Measurements from ENCODE around the gene SCAF8. TPM values are rescaled to one million over a fixed set of nuclear protein-coding genes. Genes with fewer than 3 reads are reported as not detected.
A peak's percentile ranks its signal among the peaks of the same experiment; 100 is the strongest.

SCAF8 gene
- total and polyA plus RNA-seq, 2 experiments from 2014 or later: 18.9 to 42.0 TPM

- no peak for DNase-seq (ENCODE audit: low read depth in 1 of 2, low spot score in 1 of 2)
- peaks cover 3% of the 10 kb centered on the region for H3K4me1 ChIP-seq (ENCODE audit: low read depth)
- peaks cover 3% of the 10 kb centered on the region for H3K36me3 ChIP-seq
- no peak overlapping the region for H3K27ac ChIP-seq
- H3K27me3 ChIP-seq: no peaks in the 10 kb centered on the region
- no peak for TF ChIP-seq CTCF (IDR thresholded peaks at IDR 0.05; ENCODE audit: low read depth, low read length)
- no peaks in the 10 kb centered on the region for H3K9me3 ChIP-seq (ENCODE audit: low read depth)
- H3K4me3 ChIP-seq: no peak overlapping the region
These were observed 16.1 kb downstream of the SCAF8 start for GRCh38 chr6:154749341-154749740.

- DNase-seq (ENCODE audit: low read depth in 1 of 2, low spot score in 1 of 2): no peak
- Histone ChIP-seq H3K4me1 (ENCODE audit: low read depth) (no peaks in the 10 kb centered on the region), H3K27ac (no peak overlapping the region), H3K36me3 (no peaks in the 10 kb centered on the region), H3K9me3 (ENCODE audit: low read depth) (no peaks in the 10 kb centered on the region), H3K27me3 (no peaks in the 10 kb centered on the region), H3K4me3 (no peak overlapping the region)
- TF ChIP-seq CTCF (IDR thresholded peaks at IDR 0.05; ENCODE audit: low read depth, low read length): no peak
These were observed 18.0 kb downstream of the SCAF8 start for GRCh38 chr6:154751011-154751800.

GRCh38 chr6:154752022-154752421, 18.8 kb downstream of the SCAF8 start:
- H3K9me3 ChIP-seq (ENCODE audit: low read depth): no peaks in the 10 kb centered on the region
- no peak overlapping the region for H3K4me3 ChIP-seq
- no peak for DNase-seq (ENCODE audit: low read depth in 1 of 2, low spot score in 1 of 2)
- no peak overlapping the region for H3K27ac ChIP-seq
- no peaks in the 10 kb centered on the region for H3K4me1 ChIP-seq (ENCODE audit: low read depth)
- TF ChIP-seq CTCF (IDR thresholded peaks at IDR 0.05; ENCODE audit: low read depth, low read length): no peak
- H3K36me3 ChIP-seq: no peaks in the 10 kb centered on the region
- no peaks in the 10 kb centered on the region for H3K27me3 ChIP-seq

- no peaks in the 10 kb centered on the region for H3K36me3 ChIP-seq
- no peak for TF ChIP-seq CTCF (IDR thresholded peaks at IDR 0.05; ENCODE audit: low read depth, low read length)
- peak in 1 of 2 donors; percentile 22 for DNase-seq (ENCODE audit: low read depth in 1 of 2, low spot score in 1 of 2)
- H3K4me3 ChIP-seq: no peak overlapping the region
- peak overlapping the region; percentile 14 for H3K27ac ChIP-seq
- H3K9me3 ChIP-seq (ENCODE audit: low read depth): no peaks in the 10 kb centered on the region
- no peaks in the 10 kb centered on the region for H3K27me3 ChIP-seq
- H3K4me1 ChIP-seq (ENCODE audit: low read depth): no peaks in the 10 kb centered on the region
These were observed 20.9 kb downstream of the SCAF8 start for GRCh38 chr6:154754152-154754551.

- TF ChIP-seq CTCF (IDR thresholded peaks at IDR 0.05; ENCODE audit: low read depth, low read length): no peak
- H3K9me3 ChIP-seq (ENCODE audit: low read depth): no peaks in the 10 kb centered on the region
- H3K4me3 ChIP-seq: no peak overlapping the region
- no peaks in the 10 kb centered on the region for H3K27me3 ChIP-seq
- no peak for DNase-seq (ENCODE audit: low read depth in 1 of 2, low spot score in 1 of 2)
- no peaks in the 10 kb centered on the region for H3K36me3 ChIP-seq
- H3K4me1 ChIP-seq (ENCODE audit: low read depth): no peaks in the 10 kb centered on the region
- H3K27ac ChIP-seq: peak overlapping the region; percentile 4
These were observed 24.3 kb downstream of the SCAF8 start for GRCh38 chr6:154757352-154758050.

Data from cardiac muscle cell (in vitro differentiated cells and primary cell).